Measurements from ENCODE around the gene CLCN1.
A peak's percentile ranks its signal among the peaks of the same experiment; 100 is the strongest.

The CLCN1 gene

DNA sequence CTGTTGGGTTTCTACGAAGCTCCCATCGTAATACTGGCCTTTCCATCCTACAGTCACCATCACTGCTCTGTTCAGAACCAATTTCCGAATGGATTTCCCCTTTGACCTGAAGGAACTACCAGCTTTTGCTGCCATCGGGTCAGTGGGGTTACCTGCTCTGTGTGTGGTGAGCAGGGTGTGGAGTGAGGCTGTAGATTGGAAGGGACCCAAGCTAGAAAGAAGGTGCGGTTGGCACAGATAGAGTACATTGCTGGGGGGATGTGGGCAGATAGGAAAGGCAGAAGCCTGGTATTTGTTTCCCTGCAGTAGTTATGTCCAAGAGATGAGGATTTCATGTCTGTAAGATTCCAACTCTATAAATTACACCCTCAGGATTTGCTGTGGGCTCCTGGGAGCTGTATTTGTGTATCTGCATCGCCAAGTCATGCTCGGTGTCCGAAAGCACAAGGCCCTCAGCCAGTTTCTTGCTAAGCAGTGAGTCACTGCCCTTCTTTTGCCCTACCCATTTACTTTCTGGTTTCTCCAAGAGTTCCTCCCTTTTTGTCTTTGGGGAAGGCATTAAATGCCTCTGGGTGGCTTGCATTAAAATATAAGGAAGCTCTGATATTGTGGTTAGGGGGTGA lies 15.4 kb downstream of the CLCN1 start:
- DNase-seq (ENCODE audit: low read depth in 2 of 3, low spot score in 2 of 3): no peak

DNA sequence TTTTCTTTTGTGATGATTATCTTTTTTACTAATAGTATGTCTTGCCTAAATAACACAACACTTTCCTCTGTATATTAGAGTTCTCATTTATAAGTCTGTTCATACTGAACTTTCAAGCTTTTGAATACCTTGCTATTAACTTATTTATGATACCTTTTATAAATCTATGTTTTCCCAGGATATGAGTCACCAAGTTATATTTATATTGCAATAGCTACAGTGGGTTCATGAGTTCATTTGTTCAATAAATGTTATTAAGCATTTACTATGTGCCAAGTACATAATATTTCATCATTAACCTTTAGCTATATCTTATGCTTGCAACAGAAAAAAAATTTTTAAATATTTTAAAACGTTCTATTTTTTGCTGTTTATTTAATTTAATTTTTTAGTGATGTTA lies 18.3 kb downstream of the CLCN1 start:
- DNase-seq (ENCODE audit: low read depth in 2 of 3, low spot score in 2 of 3): no peak

DNA sequence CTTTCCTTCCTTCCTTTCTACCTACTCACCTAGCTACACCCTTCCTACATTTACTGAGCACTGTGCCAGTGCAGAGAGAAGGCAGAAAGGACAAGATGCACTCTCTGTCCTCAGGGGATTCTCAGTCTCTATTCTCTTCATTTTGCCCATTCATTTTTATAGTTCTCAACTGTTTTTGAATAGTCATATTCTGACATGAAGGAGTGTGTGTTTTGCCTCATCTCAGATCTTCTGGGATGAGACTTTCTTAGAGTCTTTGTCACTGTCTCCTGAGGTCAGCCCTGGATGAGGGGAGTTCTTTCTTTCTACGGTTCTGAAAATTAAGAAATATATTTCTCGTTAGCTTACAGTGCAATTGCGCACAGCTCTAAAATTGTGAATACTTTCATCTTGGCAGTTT lies 21.3 kb downstream of the CLCN1 start:
- no peak for DNase-seq (ENCODE audit: low read depth in 2 of 3, low spot score in 2 of 3)

DNA sequence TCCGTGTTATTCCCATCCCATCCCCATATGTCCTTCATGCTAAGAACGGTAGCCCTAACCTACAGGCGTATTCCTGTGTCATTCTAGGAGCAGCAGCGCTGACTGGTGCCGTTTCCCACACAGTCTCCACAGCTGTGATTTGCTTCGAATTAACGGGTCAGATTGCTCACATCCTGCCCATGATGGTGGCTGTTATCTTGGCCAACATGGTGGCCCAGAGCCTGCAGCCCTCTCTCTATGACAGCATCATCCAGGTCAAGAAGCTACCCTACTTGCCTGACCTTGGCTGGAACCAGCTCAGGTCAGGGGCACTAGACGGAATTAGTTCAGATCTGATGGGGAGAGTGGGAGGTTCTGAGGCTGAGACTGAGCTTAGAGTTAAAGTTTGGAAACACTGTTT lies 25.9 kb downstream of the CLCN1 start:
- DNase-seq (ENCODE audit: low read depth in 2 of 3, low spot score in 2 of 3): no peak

DNA sequence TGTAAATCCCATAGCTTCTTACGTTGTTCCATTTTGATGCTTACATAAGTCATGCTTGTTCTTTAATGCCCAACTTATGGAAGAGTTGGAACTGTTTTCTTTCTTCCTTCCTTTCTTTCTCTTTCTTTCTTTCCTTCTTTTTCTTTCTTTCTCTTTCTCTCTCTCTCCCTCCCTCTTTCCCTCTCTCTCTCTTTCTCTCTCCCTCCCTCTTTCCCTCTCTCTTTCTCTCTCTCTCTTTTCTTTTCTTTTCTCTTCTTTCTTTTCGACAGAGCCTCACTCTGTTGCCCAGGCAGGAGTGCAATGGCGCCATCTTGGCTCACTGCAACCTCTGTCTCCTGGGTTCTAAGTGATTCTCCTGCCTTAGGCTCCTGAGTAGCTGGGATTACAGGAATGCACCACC lies 27.7 kb downstream of the CLCN1 start:
- no peak for DNase-seq (ENCODE audit: low read depth in 2 of 3, low spot score in 2 of 3)

DNA sequence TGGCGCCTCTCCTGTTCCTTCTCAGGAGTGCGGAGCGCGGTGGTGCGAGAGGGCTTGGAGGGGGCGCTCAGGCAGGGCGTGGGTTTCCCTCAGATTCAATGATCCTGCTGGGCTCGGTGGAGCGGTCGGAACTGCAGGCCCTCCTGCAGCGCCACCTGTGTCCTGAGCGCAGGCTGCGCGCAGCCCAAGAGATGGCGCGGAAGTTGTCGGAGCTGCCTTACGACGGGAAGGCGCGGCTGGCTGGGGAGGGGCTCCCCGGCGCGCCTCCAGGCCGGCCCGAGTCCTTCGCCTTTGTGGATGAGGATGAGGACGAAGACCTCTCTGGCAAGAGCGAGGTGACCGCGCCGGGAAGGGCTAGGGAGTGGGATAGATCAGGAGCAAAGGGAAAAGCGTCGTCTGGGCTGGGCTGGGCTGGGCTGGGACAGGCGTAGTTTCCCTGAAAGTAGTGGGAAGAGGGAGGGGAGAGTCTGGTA lies 29.6 kb downstream of the CLCN1 start:
- peak in 2 of 3 experiments; percentile 28 to 42 for DNase-seq (ENCODE audit: low read depth in 2 of 3, low spot score in 2 of 3)

DNA sequence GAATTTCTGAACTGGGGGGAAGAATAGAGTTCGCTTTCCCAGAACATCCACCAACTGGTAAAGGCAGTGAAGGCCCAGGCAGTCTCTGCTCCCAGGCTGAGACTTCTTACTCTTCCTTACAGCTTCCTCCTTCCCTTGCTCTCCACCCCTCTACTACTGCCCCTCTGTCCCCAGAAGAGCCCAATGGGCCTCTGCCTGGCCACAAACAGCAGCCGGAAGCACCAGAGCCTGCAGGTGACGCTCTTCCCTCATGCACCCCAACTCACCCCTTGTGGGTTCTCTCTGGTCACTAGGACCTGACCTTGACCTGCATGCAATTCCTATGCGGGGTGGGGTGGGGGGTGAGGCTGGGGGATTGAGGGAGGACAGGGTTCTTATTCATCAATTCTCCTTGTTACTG lies 30.1 kb downstream of the CLCN1 start:
- no peak for DNase-seq (ENCODE audit: low read depth in 2 of 3, low spot score in 2 of 3)

DNA sequence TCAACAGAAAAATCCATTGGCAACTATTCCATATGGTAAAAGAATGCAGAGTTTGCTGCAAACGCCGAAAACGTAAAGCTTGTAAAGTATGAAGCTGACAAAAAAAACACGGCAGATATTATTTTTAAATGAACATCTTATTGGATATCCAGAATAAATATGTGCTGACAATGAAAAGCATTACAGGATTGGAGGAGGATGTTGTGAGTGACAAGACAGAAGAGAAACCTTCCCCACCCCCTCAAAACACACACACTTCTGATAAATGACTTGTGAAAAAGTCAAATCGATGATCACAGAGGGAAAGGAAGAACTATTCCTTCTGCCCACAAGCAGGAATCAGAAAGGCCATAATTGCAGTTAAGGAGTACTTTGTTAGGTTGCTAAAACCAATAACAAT lies 32.0 kb downstream of the CLCN1 start:
- DNase-seq (ENCODE audit: low read depth in 2 of 3, low spot score in 2 of 3): no peak

DNA sequence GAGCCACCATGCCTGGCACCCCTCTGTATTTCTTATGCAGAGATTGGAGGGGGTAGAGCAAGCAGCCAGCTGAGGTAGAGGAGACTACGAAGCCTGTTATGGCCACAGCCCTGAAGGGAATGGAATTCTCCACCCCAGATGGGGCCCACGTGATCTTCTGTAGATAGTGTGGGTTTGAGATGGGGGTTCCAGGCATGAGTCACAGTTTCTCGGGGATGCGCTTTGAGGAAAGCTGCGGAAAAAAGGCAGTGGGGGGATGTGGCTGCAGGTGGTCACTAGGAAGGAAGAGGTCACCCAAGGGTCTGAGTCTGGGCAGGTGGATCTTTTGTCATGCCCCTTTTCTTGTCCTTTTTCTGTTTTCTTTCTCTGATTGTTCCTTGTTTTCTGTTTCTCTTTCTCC lies 35.1 kb downstream of the CLCN1 start:
- no peak for DNase-seq (ENCODE audit: low read depth in 2 of 3, low spot score in 2 of 3)

DNA sequence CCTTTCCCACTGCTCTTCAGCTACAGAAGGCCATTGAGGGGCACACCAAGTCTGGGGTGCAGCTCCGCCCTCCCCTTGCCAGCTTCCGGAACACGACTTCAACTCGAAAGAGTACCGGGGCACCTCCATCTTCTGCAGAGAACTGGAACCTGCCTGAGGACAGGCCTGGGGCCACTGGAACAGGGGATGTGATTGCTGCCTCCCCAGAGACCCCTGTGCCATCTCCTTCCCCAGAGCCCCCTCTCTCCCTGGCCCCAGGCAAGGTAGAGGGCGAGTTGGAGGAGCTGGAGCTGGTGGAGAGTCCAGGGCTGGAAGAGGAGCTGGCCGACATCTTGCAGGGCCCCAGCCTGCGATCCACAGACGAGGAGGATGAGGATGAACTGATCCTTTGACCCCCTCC lies 35.7 kb downstream of the CLCN1 start:
- DNase-seq (ENCODE audit: low read depth in 2 of 3, low spot score in 2 of 3): no peak

DNA sequence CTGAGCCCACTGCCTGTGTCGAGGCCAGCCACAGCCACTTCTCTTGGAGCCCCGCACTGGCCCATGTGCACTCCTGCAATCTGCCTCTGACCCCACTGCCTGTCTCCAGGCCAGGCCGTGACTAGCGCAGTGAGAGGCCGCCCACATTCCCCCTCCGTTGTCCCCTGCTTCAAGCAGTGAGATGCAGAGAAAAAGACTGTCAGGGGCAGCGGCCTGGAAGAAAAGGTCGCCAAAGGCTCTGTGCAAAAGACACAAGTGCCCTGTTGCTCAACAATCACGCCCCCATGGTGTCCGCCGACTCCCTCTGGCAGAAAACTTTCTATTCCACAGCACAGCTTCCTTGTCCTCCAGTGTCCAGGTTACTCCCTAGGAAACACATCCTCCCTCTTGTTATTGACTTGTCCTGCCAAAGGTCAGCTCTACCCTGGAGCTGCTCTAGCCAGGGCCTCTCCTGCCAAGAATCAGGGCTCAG lies 36.7 kb downstream of the CLCN1 start:
- DNase-seq (ENCODE audit: low read depth in 2 of 3, low spot score in 2 of 3): no peak

DNA sequence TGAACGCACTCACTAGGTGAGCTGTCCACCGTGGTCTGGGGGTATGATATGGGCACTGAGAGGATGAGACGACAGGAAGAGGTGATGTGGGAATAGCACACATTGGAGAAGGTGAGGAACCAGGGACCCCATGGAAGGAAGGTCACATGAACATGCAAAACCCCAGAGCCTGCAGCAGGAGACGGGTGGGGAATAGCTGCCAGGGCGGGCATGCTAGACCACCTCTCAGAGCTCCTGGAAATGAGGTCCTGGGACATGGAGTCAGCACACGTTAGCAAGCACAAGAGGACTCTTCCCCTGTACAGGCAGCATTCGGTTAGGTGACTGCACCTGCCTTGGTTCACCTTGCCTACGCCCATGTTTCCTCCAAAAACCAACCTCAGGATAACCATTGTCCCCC lies 38.5 kb downstream of the CLCN1 start:
- no peak for DNase-seq (ENCODE audit: low read depth in 2 of 3, low spot score in 2 of 3)

DNA sequence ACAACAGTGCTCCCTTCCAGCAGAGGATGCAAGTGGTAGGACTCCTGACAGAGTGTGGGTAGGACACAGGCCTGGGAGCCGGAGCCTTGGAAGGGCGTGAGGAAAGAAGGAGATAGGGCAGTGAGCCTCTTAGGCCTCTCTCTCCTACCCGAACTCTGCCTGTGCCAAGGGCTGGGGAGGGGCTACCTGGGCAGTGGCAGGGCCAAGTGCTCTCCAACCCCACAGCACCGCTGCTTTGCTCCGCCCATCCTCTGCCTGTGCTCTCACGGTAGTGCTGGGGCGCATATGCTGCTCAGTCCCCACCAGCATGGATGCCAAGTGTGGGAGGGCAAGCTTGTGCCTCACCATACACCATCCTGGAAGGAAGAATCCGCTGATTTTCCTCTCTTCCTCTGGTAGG lies 39.1 kb downstream of the CLCN1 start:
- DNase-seq (ENCODE audit: low read depth in 2 of 3, low spot score in 2 of 3): no peak

DNA sequence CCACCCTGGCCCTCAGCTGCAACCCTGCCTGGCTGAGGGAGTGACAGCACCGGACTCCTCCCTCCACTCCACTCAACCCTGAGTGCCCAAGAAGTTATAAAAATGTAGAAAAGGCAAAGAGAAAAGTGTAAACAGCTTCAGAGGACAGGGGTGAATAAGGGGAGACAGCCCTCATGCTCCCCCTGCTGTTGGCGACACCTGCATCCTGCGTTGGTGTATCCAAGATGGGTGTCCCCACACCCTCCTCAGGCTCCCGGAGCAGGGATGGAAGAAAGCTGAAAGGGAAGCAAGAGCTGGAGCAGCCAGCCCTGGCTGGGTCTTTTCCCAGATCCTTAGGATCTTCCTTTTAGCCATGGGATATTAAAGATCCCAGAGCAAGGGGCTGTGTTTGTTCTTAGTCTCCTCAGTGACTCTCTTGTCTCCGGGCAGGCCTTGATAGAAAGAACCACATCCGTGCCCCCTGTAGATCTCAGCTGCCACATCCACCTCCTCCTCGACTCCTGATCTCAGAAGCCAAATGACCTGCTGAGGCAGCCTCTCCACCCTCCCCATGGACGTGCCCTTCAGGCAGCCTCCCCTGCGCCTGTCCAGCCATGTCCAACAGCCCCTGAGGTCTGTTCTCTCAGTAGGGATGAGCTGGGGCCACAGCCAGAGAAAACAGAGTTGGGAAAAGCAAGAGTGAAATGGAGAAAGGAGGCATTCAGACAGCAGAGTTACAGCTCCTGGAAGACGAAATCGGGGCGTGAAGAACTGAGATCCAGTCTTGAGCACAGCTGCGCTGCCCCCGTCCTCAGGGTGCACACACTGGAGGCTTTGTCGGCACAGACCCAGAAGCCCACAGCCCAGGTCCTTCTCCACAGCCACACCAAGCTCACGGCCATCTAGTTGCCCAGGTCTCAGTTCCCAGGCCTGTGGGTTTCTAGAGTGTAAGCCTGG lies 39.8 kb downstream of the CLCN1 start:
- DNase-seq (ENCODE audit: low read depth in 2 of 3, low spot score in 2 of 3): no peak

DNA sequence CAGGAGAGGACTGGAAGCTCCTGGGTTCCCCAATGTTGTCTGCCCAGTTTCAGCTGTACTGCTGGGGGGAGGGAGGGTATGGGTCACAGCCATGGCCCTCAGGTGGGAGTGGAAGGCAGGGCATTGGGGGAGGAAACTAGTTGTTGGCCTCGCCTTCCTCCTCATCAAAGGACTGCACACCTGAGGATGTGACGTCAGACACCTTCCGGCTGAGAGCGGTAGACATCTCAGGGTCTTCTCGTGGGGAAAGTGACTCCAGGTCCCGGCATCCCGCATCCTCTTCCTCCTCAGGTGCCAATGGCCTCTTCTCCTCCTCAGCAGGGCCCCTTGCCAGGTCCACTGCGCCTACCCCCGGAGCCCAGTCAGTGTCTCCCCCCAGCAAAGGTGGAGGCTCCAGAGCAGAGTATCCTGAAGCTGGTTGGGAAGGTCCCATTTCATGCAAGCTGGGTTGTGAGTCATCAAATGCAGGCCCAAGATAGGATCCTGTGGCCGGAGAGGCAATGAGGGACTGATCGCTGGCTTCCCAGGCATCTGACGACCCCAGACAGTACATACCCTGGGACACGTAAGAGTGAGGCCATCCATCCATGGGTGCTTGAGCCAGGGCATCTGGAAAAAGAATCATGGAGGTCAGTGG lies 40.6 kb downstream of the CLCN1 start:
- DNase-seq (ENCODE audit: low read depth in 2 of 3, low spot score in 2 of 3): no peak

DNA sequence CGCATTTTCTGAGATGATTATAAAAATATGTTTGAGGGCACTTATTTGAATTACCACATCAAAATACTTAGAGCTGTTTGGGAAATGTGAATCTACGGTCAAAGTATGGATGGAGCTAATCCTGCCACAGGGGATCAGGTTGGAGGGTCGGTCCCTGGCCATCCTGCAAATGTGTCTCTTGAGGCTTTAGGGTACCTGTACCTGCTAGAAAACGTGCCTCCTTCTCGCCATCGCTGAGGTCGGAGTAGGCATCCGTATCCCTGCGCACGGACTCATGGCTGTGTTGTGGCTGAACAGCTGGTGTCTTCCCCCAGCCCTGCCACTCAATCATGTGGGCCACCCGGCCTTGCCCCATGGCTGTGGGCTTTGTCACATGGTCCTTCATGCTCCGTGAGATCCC lies 42.7 kb downstream of the CLCN1 start:
- DNase-seq (ENCODE audit: low read depth in 2 of 3, low spot score in 2 of 3): no peak

DNA sequence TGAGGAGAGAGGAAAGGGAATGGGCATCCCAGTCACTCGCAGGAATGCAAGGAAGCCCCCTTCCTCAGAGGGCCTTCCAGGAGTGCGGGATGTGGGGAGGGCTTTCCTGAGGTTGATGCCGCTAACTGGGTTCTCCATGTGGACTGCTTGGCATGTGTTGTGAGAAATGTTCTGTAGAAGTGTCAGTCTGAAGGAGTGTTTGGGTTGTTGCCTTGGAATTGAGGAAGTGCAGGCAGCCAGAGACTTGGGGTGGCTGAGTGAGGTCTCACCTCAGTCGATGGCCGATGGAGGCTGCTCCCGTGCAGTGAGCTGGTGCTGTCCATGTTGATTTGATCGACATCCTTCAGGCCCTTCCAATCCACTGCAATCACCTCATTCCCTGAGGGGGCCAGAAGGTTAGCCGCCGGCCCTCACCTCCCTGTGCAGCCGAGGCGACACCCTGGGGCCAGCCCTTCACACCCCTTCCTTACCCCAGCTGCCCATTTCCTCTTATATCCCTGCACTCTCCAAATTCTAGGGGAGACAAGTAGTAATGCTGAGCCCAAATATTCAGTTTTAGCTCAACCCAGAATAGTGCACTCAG lies 44.0 kb downstream of the CLCN1 start:
- no peak for DNase-seq (ENCODE audit: low read depth in 2 of 3, low spot score in 2 of 3)

DNA sequence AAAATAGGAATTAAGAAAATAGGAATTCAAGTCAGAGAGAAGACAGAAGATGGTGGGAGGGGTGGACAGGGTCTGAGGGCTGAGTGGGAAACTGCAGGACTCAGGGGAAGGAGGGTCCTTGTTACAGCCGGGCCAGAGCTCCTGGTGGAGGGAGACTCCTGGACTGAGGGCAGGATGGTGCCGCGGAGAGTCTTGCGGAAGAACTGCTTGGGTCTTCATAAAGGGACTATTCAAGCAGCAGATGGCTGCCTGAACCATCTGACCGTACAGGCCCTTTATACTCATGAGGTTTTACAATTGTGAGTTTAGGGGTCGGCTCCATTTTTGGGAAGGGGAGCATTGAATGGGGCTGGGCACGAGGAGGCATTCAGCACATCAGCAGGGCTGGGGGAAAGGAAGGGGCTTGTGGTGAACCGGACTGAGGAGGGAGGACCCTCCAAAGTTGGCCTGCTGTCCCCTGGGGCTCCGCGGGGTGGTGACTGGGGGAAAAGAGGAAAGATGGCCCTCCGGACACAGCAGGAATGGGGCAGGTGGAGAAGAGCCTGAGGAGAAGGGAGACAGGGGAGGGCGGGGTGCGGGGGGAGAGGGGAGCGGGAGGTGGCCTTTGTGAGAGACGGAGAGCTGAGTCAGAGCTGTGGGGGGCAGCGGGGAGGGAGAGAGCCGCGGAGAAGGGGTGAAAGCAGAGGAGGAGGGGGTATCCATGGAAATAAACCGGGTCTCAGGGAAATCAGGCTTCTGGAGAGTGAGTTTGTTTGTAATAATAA lies 45.1 kb downstream of the CLCN1 start:
- DNase-seq (ENCODE audit: low read depth in 2 of 3, low spot score in 2 of 3): no peak

DNA sequence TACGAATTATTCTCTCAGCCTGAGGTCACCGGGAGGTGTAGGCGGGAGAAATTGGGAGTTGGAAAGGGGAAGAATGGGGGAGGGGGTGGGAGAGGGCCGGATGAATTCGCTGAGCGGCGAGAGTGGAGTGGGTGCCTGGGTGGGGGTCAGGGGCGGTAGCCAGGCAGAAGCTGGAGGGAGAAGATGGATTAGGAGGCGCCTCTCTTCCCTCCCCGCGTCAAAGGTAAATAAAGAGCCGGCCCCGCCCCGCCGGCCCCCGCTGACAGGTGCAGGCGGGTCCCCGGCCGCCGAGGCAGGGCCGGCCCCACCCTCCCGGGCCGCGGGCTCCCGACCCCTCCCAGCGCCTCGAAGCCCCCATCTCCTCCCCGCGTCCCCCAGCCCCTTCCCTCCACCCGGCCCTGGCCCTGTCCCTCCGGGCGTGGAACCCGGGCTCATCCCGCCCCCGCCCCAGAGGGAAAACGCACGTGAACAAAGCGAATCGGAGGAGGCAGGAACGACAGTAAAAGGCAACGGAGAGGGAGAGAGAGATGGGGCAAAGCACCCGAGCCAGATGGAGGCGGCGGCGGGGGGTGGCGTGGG lies 45.7 kb downstream of the CLCN1 start:
- no peak for DNase-seq (ENCODE audit: low read depth in 2 of 3, low spot score in 2 of 3)

Data from activated CD8-positive, alpha-beta memory T cell treated with anti-CD3 and anti-CD28 coated beads for 48 hours (primary cell).